IPS-18a (cell line): ENCODE results near the gene CCDC81.

ENCODE experiments used
- H3K27ac ChIP-seq: one replicate; pipeline ENCODE4 v1.5.1; 2013; ENCODE audit warnings: low read length
- H3K27me3 ChIP-seq: one replicate; pipeline ENCODE4 v1.6.1; 2013; ENCODE audit warnings: mild to moderate bottlenecking, low read length; ENCODE audit not compliant: control insufficient read depth, insufficient read depth
- H3K36me3 ChIP-seq: one replicate; pipeline ENCODE4 v1.6.1; 2013; ENCODE audit warnings: low read depth, low read length; ENCODE audit not compliant: control insufficient read depth
- H3K4me1 ChIP-seq: one replicate; pipeline ENCODE4 v1.6.1; 2013; ENCODE audit warnings: low read depth, low read length; ENCODE audit not compliant: control insufficient read depth
- H3K4me3 ChIP-seq: one replicate; pipeline ENCODE4 v1.5.1; 2013; ENCODE audit warnings: low read length
- H3K9ac ChIP-seq: one replicate; pipeline ENCODE4 v1.6.1; 2013; ENCODE audit warnings: mild to moderate bottlenecking, low read length, moderate library complexity
- H3K9me3 ChIP-seq: one replicate; pipeline ENCODE4 v1.6.1; 2013; ENCODE audit warnings: low read depth, low read length; ENCODE audit not compliant: control insufficient read depth

The CCDC81 gene

GRCh38 chr11:86442420-86442819 lies 67.7 kb downstream of the CCDC81 start:
- Histone ChIP-seq H3K27ac (no peak overlapping the region), H3K9ac (no peak overlapping the region), H3K4me3 (no peak overlapping the region), H3K9me3 (no peaks in the 10 kb centered on the region), H3K27me3 (no peaks in the 10 kb centered on the region), H3K36me3 (no peaks in the 10 kb centered on the region), H3K4me1 (no peaks in the 10 kb centered on the region)

GRCh38 chr11:86442827-86443226 lies 68.1 kb downstream of the CCDC81 start:
- H3K27ac ChIP-seq = no peak overlapping the region
- H3K9me3 ChIP-seq = no peaks in the 10 kb centered on the region
- no peaks in the 10 kb centered on the region for H3K36me3 ChIP-seq
- H3K9ac ChIP-seq = no peak overlapping the region
- no peaks in the 10 kb centered on the region for H3K27me3 ChIP-seq
- H3K4me3 ChIP-seq = no peak overlapping the region
- H3K4me1 ChIP-seq = no peaks in the 10 kb centered on the region

- Histone ChIP-seq H3K27me3 (no peaks in the 10 kb centered on the region), H3K4me1 (no peaks in the 10 kb centered on the region), H3K9ac (no peak overlapping the region), H3K4me3 (no peak overlapping the region), H3K9me3 (no peaks in the 10 kb centered on the region), H3K36me3 (no peaks in the 10 kb centered on the region), H3K27ac (no peak overlapping the region)
These were observed 68.7 kb downstream of the CCDC81 start for GRCh38 chr11:86443415-86443814.

GRCh38 chr11:86444981-86445380 lies 70.3 kb downstream of the CCDC81 start:
- H3K9ac ChIP-seq = no peak overlapping the region
- H3K4me3 ChIP-seq = no peak overlapping the region
- no peaks in the 10 kb centered on the region for H3K36me3 ChIP-seq
- H3K27me3 ChIP-seq = no peaks in the 10 kb centered on the region
- H3K9me3 ChIP-seq = no peaks in the 10 kb centered on the region
- H3K4me1 ChIP-seq = no peaks in the 10 kb centered on the region
- H3K27ac ChIP-seq = no peak overlapping the region

- Histone ChIP-seq H3K27ac (no peak overlapping the region), H3K36me3 (no peaks in the 10 kb centered on the region), H3K4me1 (no peaks in the 10 kb centered on the region), H3K27me3 (no peaks in the 10 kb centered on the region), H3K9me3 (no peaks in the 10 kb centered on the region), H3K4me3 (no peak overlapping the region), H3K9ac (no peak overlapping the region)
These were observed 71.7 kb downstream of the CCDC81 start for GRCh38 chr11:86446163-86446923.

GRCh38 chr11:86446924-86447285 lies 72.2 kb downstream of the CCDC81 start:
- Histone ChIP-seq H3K27me3 (no peaks in the 10 kb centered on the region), H3K9ac (no peak overlapping the region), H3K9me3 (no peaks in the 10 kb centered on the region), H3K27ac (no peak overlapping the region), H3K4me1 (no peaks in the 10 kb centered on the region), H3K4me3 (no peak overlapping the region), H3K36me3 (no peaks in the 10 kb centered on the region)

GRCh38 chr11:86447763-86448480 lies 73.2 kb downstream of the CCDC81 start:
- H3K36me3 ChIP-seq = no peaks in the 10 kb centered on the region
- H3K27ac ChIP-seq = no peak overlapping the region
- H3K9ac ChIP-seq = no peak overlapping the region
- no peaks in the 10 kb centered on the region for H3K9me3 ChIP-seq
- no peaks in the 10 kb centered on the region for H3K4me1 ChIP-seq
- H3K4me3 ChIP-seq = no peak overlapping the region
- no peaks in the 10 kb centered on the region for H3K27me3 ChIP-seq

GRCh38 chr11:86449993-86450629 lies 75.4 kb downstream of the CCDC81 start:
- H3K27me3 ChIP-seq = no peaks in the 10 kb centered on the region
- H3K9ac ChIP-seq = no peak overlapping the region
- no peak overlapping the region for H3K27ac ChIP-seq
- H3K9me3 ChIP-seq = no peaks in the 10 kb centered on the region
- no peaks in the 10 kb centered on the region for H3K4me1 ChIP-seq
- no peak overlapping the region for H3K4me3 ChIP-seq
- H3K36me3 ChIP-seq = no peaks in the 10 kb centered on the region

GRCh38 chr11:86453290-86454030 lies 78.8 kb downstream of the CCDC81 start:
- Histone ChIP-seq H3K4me1 (no peaks in the 10 kb centered on the region), H3K27me3 (no peaks in the 10 kb centered on the region), H3K27ac (no peak overlapping the region), H3K4me3 (no peak overlapping the region), H3K36me3 (no peaks in the 10 kb centered on the region), H3K9me3 (no peaks in the 10 kb centered on the region), H3K9ac (no peak overlapping the region)

GRCh38 chr11:86456075-86456939 lies 81.6 kb downstream of the CCDC81 start:
- Histone ChIP-seq H3K9ac (no peak overlapping the region), H3K36me3 (no peaks in the 10 kb centered on the region), H3K4me1 (no peaks in the 10 kb centered on the region)

More at GRCh38 chr11:86456075-86456939, 81.6 kb downstream of the CCDC81 start:
- H3K27me3 ChIP-seq = no peaks in the 10 kb centered on the region
- no peak overlapping the region for H3K4me3 ChIP-seq
- no peak overlapping the region for H3K27ac ChIP-seq
- H3K9me3 ChIP-seq = no peaks in the 10 kb centered on the region
